ENCODE measurements around the gene ZNF484. TPM values are rescaled to one million over a fixed set of nuclear protein-coding genes. Genes with fewer than 3 reads are reported as not detected.
"Not testable (repeated sequence)": the region's sequence is repeated elsewhere in the genome, so short reads cannot be mapped to it uniquely, and the experiment has no call there.

Gene ZNF484
- total and polyA plus RNA-seq, 2 donors (not counting 3 experiments of a cell fraction or from before 2014, with no cell fraction given): 0.88 to 7.2 TPM

DNA sequence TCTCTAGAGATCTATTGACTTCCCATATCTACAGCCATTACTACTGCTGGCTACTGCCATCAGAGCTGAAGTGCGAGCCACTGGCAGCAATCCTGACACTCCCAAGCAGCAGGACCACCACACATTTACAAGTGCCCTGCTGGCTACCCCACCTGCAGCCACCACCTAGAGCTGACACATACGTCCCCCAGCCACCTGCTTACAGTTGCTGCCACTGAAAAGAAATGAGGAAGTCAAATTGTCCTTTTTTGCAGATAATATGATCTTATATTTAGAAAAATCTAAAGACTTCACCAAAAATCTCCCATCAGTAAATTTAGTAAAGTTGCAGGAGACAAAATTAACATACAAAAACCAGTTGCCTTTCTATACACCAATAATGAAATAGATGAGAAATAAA is 48.4 kb downstream of the ZNF484 start:
- intact Hi-C loops (cut with micrococcal nuclease) (no loop called here), dilution Hi-C loops (cut with MboI; ENCODE audit: extremely low pct_ligation_motif_present, low sequenced_read_pairs) (no loop called here)
- Histone ChIP-seq H3K27ac (ENCODE audit: insufficient read depth, low read depth, low read length) (no peak overlapping the region), H3K4me3 (replicated peaks in 1 of 3; ENCODE audit: insufficient read depth in 1 of 3, low read depth in 1 of 3, low read length in 3 of 3) (no peak overlapping the region), H3K36me3 (ENCODE audit: control insufficient read depth in 2 of 2, extremely low read depth in 1 of 2, insufficient read depth in 2 of 2, low read length in 2 of 2) (no peaks in the 10 kb centered on the region), H3K79me2 (ENCODE audit: control insufficient read depth, insufficient read depth, low read length) (no peaks in the 10 kb centered on the region), H4K20me1 (replicated peaks; ENCODE audit: control insufficient read depth, extremely low read depth, insufficient read depth, low read length) (no peaks in the 10 kb centered on the region), H3K9me3 (replicated peaks; ENCODE audit: control insufficient read depth, insufficient read depth, low read length) (no peaks in the 10 kb centered on the region), H3K4me2 (ENCODE audit: insufficient read depth, low read length) (no peak overlapping the region), H3K9ac (replicated peaks; ENCODE audit: extremely low read depth, insufficient read depth, low read length) (no peak overlapping the region), H2AFZ (ENCODE audit: low read depth, low read length) (no peak overlapping the region), H3K27me3 (ENCODE audit: control insufficient read depth in 2 of 2, insufficient read depth in 2 of 2, low read length in 2 of 2) (peaks cover 0 to 4% of the 10 kb centered on the region in 2 experiments), H3K9me1 (replicated peaks; ENCODE audit: control insufficient read depth, extremely low read depth, insufficient read depth, low read length) (no peaks in the 10 kb centered on the region), H3K4me1 (ENCODE audit: control insufficient read depth, extremely low read depth, insufficient read depth, low read length) (no peaks in the 10 kb centered on the region)
- ChIA-PET POLR2A (no interaction called here), CTCF (no interaction called here)
- TF ChIP-seq MYC (IDR thresholded peaks at IDR 0.05; ENCODE audit: low read depth, low read length): no peak
- TF ChIP-seq POLR2A (IDR thresholded peaks at IDR 0.05; ENCODE audit: low read depth, low read length): no peak
- TF ChIP-seq POLR2AphosphoS5 (IDR thresholded peaks at IDR 0.05; ENCODE audit: insufficient read depth, low read depth, low read length): no peak
- FAIRE-seq: no peak
- BruUV-seq (replicated peaks): no TSS peak
- DNase-seq (ENCODE audit: low read depth, low spot score): no peak

DNA sequence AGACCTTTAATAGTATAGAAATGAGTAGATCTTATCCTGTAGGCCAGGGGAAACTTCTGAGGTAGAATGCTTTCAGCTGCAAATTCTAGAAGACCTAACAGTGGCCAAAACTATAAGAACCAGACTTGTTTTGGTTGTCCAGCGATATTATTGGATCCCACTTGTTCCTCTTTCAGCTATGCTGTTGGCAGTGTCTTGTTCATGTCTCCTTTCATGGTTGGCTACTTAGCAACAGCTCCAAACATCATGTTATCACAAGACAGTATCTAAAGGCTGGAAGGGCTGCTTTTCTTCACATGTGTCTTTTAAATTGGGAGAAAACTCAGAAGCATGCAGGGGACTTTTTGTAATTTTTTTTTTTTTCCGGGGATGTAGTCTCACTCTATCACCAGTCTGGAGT is 52.8 kb downstream of the ZNF484 start:
- FAIRE-seq; H3K4me2 ChIP-seq (ENCODE audit: insufficient read depth, low read length); H3K27ac ChIP-seq (ENCODE audit: insufficient read depth, low read depth, low read length); intact Hi-C loops (cut with micrococcal nuclease); H3K27me3 ChIP-seq (ENCODE audit: control insufficient read depth in 2 of 2, insufficient read depth in 2 of 2, low read length in 2 of 2); H3K79me2 ChIP-seq (ENCODE audit: control insufficient read depth, insufficient read depth, low read length); H3K9me1 ChIP-seq (replicated peaks; ENCODE audit: control insufficient read depth, extremely low read depth, insufficient read depth, low read length); H2AFZ ChIP-seq (ENCODE audit: low read depth, low read length); H3K9ac ChIP-seq (replicated peaks; ENCODE audit: extremely low read depth, insufficient read depth, low read length); H3K4me1 ChIP-seq (ENCODE audit: control insufficient read depth, extremely low read depth, insufficient read depth, low read length); BruUV-seq (replicated peaks); DNase-seq (ENCODE audit: low read depth, low spot score); H3K4me3 ChIP-seq (replicated peaks in 1 of 3; ENCODE audit: insufficient read depth in 1 of 3, low read depth in 1 of 3, low read length in 3 of 3); H3K36me3 ChIP-seq (ENCODE audit: control insufficient read depth in 2 of 2, extremely low read depth in 1 of 2, insufficient read depth in 2 of 2, low read length in 2 of 2); dilution Hi-C loops (cut with MboI; ENCODE audit: extremely low pct_ligation_motif_present, low sequenced_read_pairs); H4K20me1 ChIP-seq (replicated peaks; ENCODE audit: control insufficient read depth, extremely low read depth, insufficient read depth, low read length); H3K9me3 ChIP-seq (replicated peaks; ENCODE audit: control insufficient read depth, insufficient read depth, low read length); POLR2A ChIA-PET: not testable (repeated sequence)
- CTCF ChIA-PET: interaction anchor here (1.8 kb wide), 1 partner anchor 34 kb away, joined by 5 read pairs; no protein-coding TSS in a partner anchor
